ENCODE measurements around the gene HSP90AB1. TPM values are rescaled to one million over a fixed set of nuclear protein-coding genes. Genes with fewer than 3 reads are reported as not detected.

Gene HSP90AB1
- total and polyA plus RNA-seq, 9 of the 15 experiments (the other 6 are each of a cell fraction or from before 2014, with no cell fraction given): 1,780 to 3,358 (median 2,262) TPM

- no peak for TF ChIP-seq CHD7 (IDR thresholded peaks at IDR 0.05; ENCODE audit: low read depth, low read length)
- no peak for TF ChIP-seq XRCC3 (IDR thresholded peaks at IDR 0.05)
- no peak for TF ChIP-seq PHB2 (IDR thresholded peaks at IDR 0.05; ENCODE audit: low read depth)
- TF ChIP-seq HLTF (IDR thresholded peaks at IDR 0.05): no peak
- no peak for TF ChIP-seq L3MBTL2 (IDR thresholded peaks at IDR 0.05)
- TF ChIP-seq DDX20 (tag; IDR thresholded peaks at IDR 0.05; ENCODE audit: low read depth): no peak
- TF ChIP-seq ZNF124 (CRISPR knock-in tag; IDR thresholded peaks at IDR 0.05): no peak
- peak; percentile 48 for TF ChIP-seq RB1 (IDR thresholded peaks at IDR 0.05; ENCODE audit: low read depth)
- peak; percentile 82 to 95 for TF ChIP-seq RAD21 (CRISPR knock-in tag; conservative IDR thresholded peaks at IDR 0.05 in 1 of 2, IDR thresholded peaks at IDR 0.05 in 1 of 2)
- TF ChIP-seq KDM1A (IDR thresholded peaks at IDR 0.05): no peak
- TF ChIP-seq ZNF696 (CRISPR knock-in tag; conservative IDR thresholded peaks at IDR 0.05): no peak
- no peak for TF ChIP-seq ZBED1 (IDR thresholded peaks at IDR 0.05)
- 0 out of 2 replicates have a peak, but pooled peaks have one; percentile 38 for TF ChIP-seq CREM (IDR thresholded peaks at IDR 0.05; ENCODE audit: low read depth)
- TF ChIP-seq JUND (IDR thresholded peaks at IDR 0.05; ENCODE audit: borderline replicate concordance, low read depth, low read length): no peak
- TF ChIP-seq JUND (tag; IDR thresholded peaks at IDR 0.05; ENCODE audit: borderline replicate concordance, low read depth, low read length): no peak
- TF ChIP-seq POLR3A (IDR thresholded peaks at IDR 0.05; ENCODE audit: borderline replicate concordance, extremely low read depth, insufficient read depth, insufficient read length): no peak
- TF ChIP-seq CBX8 (IDR thresholded peaks at IDR 0.05; ENCODE audit: borderline replicate concordance, extremely low read depth, low read depth, low read length, poor library complexity, severe bottlenecking): no peak
Observed at GRCh38 chr6:44268095-44268628, 21.3 kb downstream of the HSP90AB1 start (continued).

Data from K562 (cell line).